ENCODE data around the gene INPP4A.

The INPP4A gene

DNA sequence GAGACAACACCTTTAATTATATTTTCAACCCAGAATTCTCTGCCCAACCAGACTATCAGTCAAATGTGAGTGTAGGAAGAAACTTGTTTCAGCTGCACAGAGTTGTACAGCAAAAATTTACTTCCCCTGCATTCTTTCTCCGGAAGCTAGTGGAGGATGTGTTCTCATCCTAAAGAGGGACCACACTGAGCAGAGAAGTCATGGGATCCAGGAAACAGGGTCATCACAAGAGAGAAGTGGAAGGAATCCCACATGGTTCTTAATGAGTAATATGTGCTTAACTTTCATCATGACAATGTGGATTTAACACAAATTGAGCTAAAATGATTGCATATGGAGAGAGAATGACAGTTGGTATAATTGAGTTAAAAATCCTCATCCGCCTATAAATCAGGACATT lies 78.2 kb downstream of the INPP4A start (continued):
- TF ChIP-seq, protein P1, sequence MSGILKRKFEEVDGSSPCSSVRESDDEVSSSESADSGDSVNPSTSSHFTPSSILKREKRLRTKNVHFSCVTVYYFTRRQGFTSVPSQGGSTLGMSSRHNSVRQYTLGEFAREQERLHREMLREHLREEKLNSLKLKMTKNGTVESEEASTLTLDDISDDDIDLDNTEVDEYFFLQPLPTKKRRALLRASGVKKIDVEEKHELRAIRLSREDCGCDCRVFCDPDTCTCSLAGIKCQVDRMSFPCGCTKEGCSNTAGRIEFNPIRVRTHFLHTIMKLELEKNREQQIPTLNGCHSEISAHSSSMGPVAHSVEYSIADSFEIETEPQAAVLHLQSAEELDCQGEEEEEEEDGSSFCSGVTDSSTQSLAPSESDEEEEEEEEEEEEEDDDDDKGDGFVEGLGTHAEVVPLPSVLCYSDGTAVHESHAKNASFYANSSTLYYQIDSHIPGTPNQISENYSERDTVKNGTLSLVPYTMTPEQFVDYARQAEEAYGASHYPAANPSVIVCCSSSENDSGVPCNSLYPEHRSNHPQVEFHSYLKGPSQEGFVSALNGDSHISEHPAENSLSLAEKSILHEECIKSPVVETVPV (CRISPR knock-in tag; IDR thresholded peaks at IDR 0.05) = no peak
- no peak for TF ChIP-seq SNAI2 (CRISPR knock-in tag; IDR thresholded peaks at IDR 0.05)
- no peak for TF ChIP-seq CSDC2 (CRISPR knock-in tag; IDR thresholded peaks at IDR 0.05)

DNA sequence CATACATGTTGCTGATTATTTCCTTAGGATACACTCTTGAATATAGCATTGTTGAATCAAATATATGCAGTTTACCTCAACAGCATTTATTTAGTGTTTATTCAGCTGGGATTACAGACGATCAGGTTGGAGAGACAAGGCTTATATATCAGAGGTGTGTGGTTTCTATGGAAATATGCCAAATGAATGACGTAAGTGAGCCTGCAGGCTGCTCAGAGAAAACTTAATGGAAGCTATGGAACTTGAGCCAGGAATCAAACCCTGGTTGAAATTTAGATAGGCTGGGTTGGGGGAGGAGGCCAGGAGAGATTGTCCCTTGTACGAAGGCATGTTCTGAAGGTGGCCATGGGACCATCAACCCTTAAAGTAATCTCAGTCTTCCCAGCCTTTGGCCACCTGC lies 79.5 kb downstream of the INPP4A start:
- no peak for ATAC-seq
- TF ChIP-seq ARNTL (CRISPR knock-in tag; IDR thresholded peaks at IDR 0.05; ENCODE audit: borderline replicate concordance, low read depth) (no peak), ZNF8 (CRISPR knock-in tag; IDR thresholded peaks at IDR 0.05) (no peak), ZC3H10 (CRISPR knock-in tag; IDR thresholded peaks at IDR 0.05) (no peak), ZFP3 (CRISPR knock-in tag; IDR thresholded peaks at IDR 0.05) (no peak), SNAI2 (CRISPR knock-in tag; IDR thresholded peaks at IDR 0.05) (no peak), ISL1 (CRISPR knock-in tag; IDR thresholded peaks at IDR 0.05) (peak; percentile 23; the same call in 1 of the 2 replicates)
- TF ChIP-seq, protein P2, sequence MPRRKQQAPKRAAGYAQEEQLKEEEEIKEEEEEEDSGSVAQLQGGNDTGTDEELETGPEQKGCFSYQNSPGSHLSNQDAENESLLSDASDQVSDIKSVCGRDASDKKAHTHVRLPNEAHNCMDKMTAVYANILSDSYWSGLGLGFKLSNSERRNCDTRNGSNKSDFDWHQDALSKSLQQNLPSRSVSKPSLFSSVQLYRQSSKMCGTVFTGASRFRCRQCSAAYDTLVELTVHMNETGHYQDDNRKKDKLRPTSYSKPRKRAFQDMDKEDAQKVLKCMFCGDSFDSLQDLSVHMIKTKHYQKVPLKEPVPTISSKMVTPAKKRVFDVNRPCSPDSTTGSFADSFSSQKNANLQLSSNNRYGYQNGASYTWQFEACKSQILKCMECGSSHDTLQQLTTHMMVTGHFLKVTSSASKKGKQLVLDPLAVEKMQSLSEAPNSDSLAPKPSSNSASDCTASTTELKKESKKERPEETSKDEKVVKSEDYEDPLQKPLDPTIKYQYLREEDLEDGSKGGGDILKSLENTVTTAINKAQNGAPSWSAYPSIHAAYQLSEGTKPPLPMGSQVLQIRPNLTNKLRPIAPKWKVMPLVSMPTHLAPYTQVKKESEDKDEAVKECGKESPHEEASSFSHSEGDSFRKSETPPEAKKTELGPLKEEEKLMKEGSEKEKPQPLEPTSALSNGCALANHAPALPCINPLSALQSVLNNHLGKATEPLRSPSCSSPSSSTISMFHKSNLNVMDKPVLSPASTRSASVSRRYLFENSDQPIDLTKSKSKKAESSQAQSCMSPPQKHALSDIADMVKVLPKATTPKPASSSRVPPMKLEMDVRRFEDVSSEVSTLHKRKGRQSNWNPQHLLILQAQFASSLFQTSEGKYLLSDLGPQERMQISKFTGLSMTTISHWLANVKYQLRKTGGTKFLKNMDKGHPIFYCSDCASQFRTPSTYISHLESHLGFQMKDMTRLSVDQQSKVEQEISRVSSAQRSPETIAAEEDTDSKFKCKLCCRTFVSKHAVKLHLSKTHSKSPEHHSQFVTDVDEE (CRISPR knock-in tag; IDR thresholded peaks at IDR 0.05) = no peak

DNA sequence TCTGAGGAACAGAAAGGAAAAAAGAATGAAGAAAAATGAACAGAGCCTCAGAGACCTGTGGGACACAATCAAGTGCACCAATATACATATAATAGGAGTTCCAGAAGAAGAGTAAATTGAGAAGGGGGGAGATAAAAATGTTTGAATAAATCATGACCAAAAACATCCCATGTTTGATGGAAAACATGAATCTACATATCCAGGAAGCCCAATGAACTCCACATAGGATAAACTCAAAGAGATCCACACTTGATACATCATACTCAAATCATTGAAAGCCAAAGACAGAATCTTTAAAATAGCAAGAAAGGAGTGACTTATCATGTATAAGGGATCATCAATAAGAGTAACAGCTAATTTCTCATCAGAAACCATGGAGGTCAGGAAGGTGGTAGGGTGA lies 83.7 kb downstream of the INPP4A start:
- TF ChIP-seq, protein P1 (CRISPR knock-in tag; IDR thresholded peaks at IDR 0.05) = no peak
- TF ChIP-seq BACH2 (CRISPR knock-in tag; IDR thresholded peaks at IDR 0.05; ENCODE audit: borderline replicate concordance) (no peak), ESRRG (CRISPR knock-in tag; IDR thresholded peaks at IDR 0.05) (no peak), TOX (CRISPR knock-in tag; IDR thresholded peaks at IDR 0.05; ENCODE audit: borderline replicate concordance) (no peak), ZNF565 (CRISPR knock-in tag; conservative IDR thresholded peaks at IDR 0.05; ENCODE audit: low read depth) (no peak), ZFP30 (CRISPR knock-in tag; IDR thresholded peaks at IDR 0.05) (no peak), SNAI2 (CRISPR knock-in tag; IDR thresholded peaks at IDR 0.05) (no peak), RARB (CRISPR knock-in tag; IDR thresholded peaks at IDR 0.05) (no peak), PPARA (CRISPR knock-in tag; IDR thresholded peaks at IDR 0.05; ENCODE audit: borderline replicate concordance) (no peak), ZFP3 (CRISPR knock-in tag; IDR thresholded peaks at IDR 0.05) (no peak), OSR1 (CRISPR knock-in tag; IDR thresholded peaks at IDR 0.05) (no peak), ZNF8 (CRISPR knock-in tag; IDR thresholded peaks at IDR 0.05) (no peak)
- TF ChIP-seq, protein P3, sequence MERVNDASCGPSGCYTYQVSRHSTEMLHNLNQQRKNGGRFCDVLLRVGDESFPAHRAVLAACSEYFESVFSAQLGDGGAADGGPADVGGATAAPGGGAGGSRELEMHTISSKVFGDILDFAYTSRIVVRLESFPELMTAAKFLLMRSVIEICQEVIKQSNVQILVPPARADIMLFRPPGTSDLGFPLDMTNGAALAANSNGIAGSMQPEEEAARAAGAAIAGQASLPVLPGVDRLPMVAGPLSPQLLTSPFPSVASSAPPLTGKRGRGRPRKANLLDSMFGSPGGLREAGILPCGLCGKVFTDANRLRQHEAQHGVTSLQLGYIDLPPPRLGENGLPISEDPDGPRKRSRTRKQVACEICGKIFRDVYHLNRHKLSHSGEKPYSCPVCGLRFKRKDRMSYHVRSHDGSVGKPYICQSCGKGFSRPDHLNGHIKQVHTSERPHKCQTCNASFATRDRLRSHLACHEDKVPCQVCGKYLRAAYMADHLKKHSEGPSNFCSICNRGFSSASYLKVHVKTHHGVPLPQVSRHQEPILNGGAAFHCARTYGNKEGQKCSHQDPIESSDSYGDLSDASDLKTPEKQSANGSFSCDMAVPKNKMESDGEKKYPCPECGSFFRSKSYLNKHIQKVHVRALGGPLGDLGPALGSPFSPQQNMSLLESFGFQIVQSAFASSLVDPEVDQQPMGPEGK (CRISPR knock-in tag; IDR thresholded peaks at IDR 0.05; ENCODE audit: borderline replicate concordance) = no peak
- TF ChIP-seq, protein P2 (CRISPR knock-in tag; IDR thresholded peaks at IDR 0.05) = no peak
- TF ChIP-seq, protein P4, sequence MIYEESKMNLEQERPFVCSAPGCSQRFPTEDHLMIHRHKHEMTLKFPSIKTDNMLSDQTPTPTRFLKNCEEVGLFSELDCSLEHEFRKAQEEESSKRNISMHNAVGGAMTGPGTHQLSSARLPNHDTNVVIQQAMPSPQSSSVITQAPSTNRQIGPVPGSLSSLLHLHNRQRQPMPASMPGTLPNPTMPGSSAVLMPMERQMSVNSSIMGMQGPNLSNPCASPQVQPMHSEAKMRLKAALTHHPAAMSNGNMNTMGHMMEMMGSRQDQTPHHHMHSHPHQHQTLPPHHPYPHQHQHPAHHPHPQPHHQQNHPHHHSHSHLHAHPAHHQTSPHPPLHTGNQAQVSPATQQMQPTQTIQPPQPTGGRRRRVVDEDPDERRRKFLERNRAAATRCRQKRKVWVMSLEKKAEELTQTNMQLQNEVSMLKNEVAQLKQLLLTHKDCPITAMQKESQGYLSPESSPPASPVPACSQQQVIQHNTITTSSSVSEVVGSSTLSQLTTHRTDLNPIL (CRISPR knock-in tag; IDR thresholded peaks at IDR 0.05; ENCODE audit: low read depth) = no peak
- TF ChIP-seq, protein P5, sequence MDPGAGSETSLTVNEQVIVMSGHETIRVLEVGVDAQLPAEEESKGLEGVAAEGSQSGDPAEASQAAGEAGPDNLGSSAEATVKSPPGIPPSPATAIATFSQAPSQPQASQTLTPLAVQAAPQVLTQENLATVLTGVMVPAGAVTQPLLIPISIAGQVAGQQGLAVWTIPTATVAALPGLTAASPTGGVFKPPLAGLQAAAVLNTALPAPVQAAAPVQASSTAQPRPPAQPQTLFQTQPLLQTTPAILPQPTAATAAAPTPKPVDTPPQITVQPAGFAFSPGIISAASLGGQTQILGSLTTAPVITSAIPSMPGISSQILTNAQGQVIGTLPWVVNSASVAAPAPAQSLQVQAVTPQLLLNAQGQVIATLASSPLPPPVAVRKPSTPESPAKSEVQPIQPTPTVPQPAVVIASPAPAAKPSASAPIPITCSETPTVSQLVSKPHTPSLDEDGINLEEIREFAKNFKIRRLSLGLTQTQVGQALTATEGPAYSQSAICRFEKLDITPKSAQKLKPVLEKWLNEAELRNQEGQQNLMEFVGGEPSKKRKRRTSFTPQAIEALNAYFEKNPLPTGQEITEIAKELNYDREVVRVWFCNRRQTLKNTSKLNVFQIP (CRISPR knock-in tag; IDR thresholded peaks at IDR 0.05; ENCODE audit: borderline replicate concordance, low read depth) = no peak
- ATAC-seq = no peak

Measured in SK-N-SH treated with all-trans-retinoic acid at 6 μM for 48 hours (cell line).